ENCODE results near the gene ZNF346. TPM values are rescaled to one million over a fixed set of nuclear protein-coding genes. Genes with fewer than 3 reads are reported as not detected.
"Not testable (repeated sequence)": the region's sequence is repeated elsewhere in the genome, so short reads cannot be mapped to it uniquely, and the experiment has no call there.

ZNF346 gene
- total RNA-seq, 1 experiment from 2014 or later = 18.4 TPM

- Mint-ChIP-seq H3K27me3 (ENCODE audit: low read depth) (no peaks in the 10 kb centered on the region), H3K4me1 (no peaks in the 10 kb centered on the region), H3K4me3 (no peak overlapping the region), H3K27ac (no peak overlapping the region), H3K9me3 (peaks cover 10% of the 10 kb centered on the region), H3K36me3 (peaks cover 52% of the 10 kb centered on the region)
- ATAC-seq (no peak), DNase-seq (ENCODE audit: low spot score) (no peak)
- 0 out of 2 replicates have a peak, but pooled peaks have one; percentile 48 for TF ChIP-seq ZNF121 (CRISPR knock-in tag; IDR thresholded peaks at IDR 0.05)
- TF ChIP-seq TEAD1 (CRISPR knock-in tag; IDR thresholded peaks at IDR 0.05) = no peak
- ChIA-PET POLR2A (interaction anchor here (0.6 to 0.7 kb wide), 2 partner anchors 41 to 636 kb away, joined by 3 to 4 read pairs; no protein-coding TSS in a partner anchor), CTCF (no interaction called here)
Measured at GRCh38 chr5:176986280-176986679, 36.2 kb upstream of the ZNF346 start.

GRCh38 chr5:176987583-176987982 is 34.9 kb upstream of the ZNF346 start:
- DNase-seq (ENCODE audit: low spot score) = no peak
- ChIA-PET CTCF (no interaction called here), POLR2A (no interaction called here)
- Mint-ChIP-seq H3K4me1 (no peaks in the 10 kb centered on the region), H3K27me3 (ENCODE audit: low read depth) (no peaks in the 10 kb centered on the region), H3K4me3 (no peak overlapping the region), H3K9me3 (peaks cover 10% of the 10 kb centered on the region), H3K27ac (no peak overlapping the region), H3K36me3 (peaks cover 42% of the 10 kb centered on the region)
- TF ChIP-seq ZNF121 (CRISPR knock-in tag; IDR thresholded peaks at IDR 0.05) (peak; percentile 30; the same call in 1 of the 2 replicates), JAZF1 (CRISPR knock-in tag; IDR thresholded peaks at IDR 0.05) (no peak)
- ATAC-seq = no peak

DNA sequence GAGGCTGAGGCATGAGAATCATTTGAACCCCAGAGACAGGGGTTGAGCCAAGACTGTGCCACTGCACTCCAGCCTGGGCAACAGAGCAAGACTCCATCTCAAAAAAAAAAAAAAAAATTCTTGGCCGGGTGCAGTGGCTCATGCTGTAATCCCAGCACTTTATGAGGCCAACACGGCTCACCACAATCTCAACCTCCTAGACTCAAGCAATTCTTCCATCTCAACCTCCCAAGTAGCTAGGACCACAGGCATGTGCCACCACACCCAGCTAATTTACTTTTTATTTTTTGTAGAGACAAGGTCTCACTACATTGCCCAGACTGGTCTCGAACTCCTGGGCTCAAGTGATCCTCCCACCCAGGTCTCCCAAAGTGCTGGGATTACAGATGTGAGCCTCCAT is 29.4 kb upstream of the ZNF346 start:
- ATAC-seq; H3K4me3 Mint-ChIP-seq; H3K4me1 Mint-ChIP-seq; POLR2A ChIA-PET; H3K27me3 Mint-ChIP-seq (ENCODE audit: low read depth); H3K27ac Mint-ChIP-seq; DNase-seq (ENCODE audit: low spot score): not testable (repeated sequence)
- CTCF ChIA-PET = interaction anchor here (0.8 to 0.9 kb wide), 2 partner anchors 119 to 333 kb away, joined by 3 to 4 read pairs; no protein-coding TSS in a partner anchor
- Mint-ChIP-seq H3K36me3 (peaks cover 40% of the 10 kb centered on the region), H3K9me3 (peaks cover 24% of the 10 kb centered on the region)

- Mint-ChIP-seq H3K27me3 (ENCODE audit: low read depth) (no peaks in the 10 kb centered on the region), H3K9me3 (peaks cover 26% of the 10 kb centered on the region), H3K4me1 (peaks cover 7% of the 10 kb centered on the region), H3K27ac (no peak overlapping the region), H3K4me3 (no peak overlapping the region), H3K36me3 (peaks cover 38% of the 10 kb centered on the region)
- ATAC-seq (no peak), DNase-seq (ENCODE audit: low spot score) (no peak)
- no peak for TF ChIP-seq MLX (CRISPR knock-in tag; IDR thresholded peaks at IDR 0.05)
- TF ChIP-seq ZNF423 (CRISPR knock-in tag; IDR thresholded peaks at IDR 0.05) = no peak
- no peak for TF ChIP-seq USF2 (CRISPR knock-in tag; IDR thresholded peaks at IDR 0.05)
- TF ChIP-seq GABPB1 (CRISPR knock-in tag; IDR thresholded peaks at IDR 0.05) = no peak
- TF ChIP-seq, protein P1, sequence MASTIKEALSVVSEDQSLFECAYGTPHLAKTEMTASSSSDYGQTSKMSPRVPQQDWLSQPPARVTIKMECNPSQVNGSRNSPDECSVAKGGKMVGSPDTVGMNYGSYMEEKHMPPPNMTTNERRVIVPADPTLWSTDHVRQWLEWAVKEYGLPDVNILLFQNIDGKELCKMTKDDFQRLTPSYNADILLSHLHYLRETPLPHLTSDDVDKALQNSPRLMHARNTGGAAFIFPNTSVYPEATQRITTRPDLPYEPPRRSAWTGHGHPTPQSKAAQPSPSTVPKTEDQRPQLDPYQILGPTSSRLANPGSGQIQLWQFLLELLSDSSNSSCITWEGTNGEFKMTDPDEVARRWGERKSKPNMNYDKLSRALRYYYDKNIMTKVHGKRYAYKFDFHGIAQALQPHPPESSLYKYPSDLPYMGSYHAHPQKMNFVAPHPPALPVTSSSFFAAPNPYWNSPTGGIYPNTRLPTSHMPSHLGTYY (CRISPR knock-in tag; IDR thresholded peaks at IDR 0.05) = no peak
- no peak for TF ChIP-seq MYBL2 (CRISPR knock-in tag; IDR thresholded peaks at IDR 0.05)
- TF ChIP-seq JAZF1 (CRISPR knock-in tag; IDR thresholded peaks at IDR 0.05) = no peak
- no peak for TF ChIP-seq RELA (CRISPR knock-in tag; IDR thresholded peaks at IDR 0.05; ENCODE audit: borderline replicate concordance)
- TF ChIP-seq, protein P2, sequence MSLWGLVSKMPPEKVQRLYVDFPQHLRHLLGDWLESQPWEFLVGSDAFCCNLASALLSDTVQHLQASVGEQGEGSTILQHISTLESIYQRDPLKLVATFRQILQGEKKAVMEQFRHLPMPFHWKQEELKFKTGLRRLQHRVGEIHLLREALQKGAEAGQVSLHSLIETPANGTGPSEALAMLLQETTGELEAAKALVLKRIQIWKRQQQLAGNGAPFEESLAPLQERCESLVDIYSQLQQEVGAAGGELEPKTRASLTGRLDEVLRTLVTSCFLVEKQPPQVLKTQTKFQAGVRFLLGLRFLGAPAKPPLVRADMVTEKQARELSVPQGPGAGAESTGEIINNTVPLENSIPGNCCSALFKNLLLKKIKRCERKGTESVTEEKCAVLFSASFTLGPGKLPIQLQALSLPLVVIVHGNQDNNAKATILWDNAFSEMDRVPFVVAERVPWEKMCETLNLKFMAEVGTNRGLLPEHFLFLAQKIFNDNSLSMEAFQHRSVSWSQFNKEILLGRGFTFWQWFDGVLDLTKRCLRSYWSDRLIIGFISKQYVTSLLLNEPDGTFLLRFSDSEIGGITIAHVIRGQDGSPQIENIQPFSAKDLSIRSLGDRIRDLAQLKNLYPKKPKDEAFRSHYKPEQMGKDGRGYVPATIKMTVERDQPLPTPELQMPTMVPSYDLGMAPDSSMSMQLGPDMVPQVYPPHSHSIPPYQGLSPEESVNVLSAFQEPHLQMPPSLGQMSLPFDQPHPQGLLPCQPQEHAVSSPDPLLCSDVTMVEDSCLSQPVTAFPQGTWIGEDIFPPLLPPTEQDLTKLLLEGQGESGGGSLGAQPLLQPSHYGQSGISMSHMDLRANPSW (CRISPR knock-in tag; conservative IDR thresholded peaks at IDR 0.05; ENCODE audit: low read depth) = no peak
- ChIA-PET CTCF (interaction anchor here (0.6 to 0.7 kb wide), 2 partner anchors 92 to 118 kb away, joined by 4 read pairs; partner anchors contain the start of gene FGFR4), POLR2A (interaction anchor here (0.7 kb wide), 1 partner anchor 140 kb away, joined by 3 read pairs; no protein-coding TSS in a partner anchor)
Measured at GRCh38 chr5:176994460-176995121, 27.9 kb upstream of the ZNF346 start.

Measured in WTC11 (cell line).